Stimulated activated CD4-positive, alpha-beta T cell treated with anti-CD3 and anti-CD28 coated beads, Interleukin-4, amount 100 ng/mL, for 48 hours (primary cell): ENCODE measurements around the gene XPO1.

Experiments
- DNase-seq, 2 donors: peaks; one replicate each; pipeline ENCODE4 v3.0.0-alpha.2; 2020; ENCODE audit warnings: low read depth in 2 of 2

Gene XPO1

GRCh38 chr2:61431345-61431744 is 106.8 kb downstream of the XPO1 start:
- no peak for DNase-seq
